PC-3 (cell line): ENCODE measurements around the gene MAGEA11. TPM values are rescaled to one million over a fixed set of nuclear protein-coding genes. Genes with fewer than 3 reads are reported as not detected.

Experiments
- ATAC-seq: fragments of 200-7000 bp; cut with Tn5 transposase; 2 replicates; pipeline ENCODE4 v1.9.1; 2020; ENCODE audit warnings: mild to moderate bottlenecking, moderate library complexity
- BruUV-seq: library from RNA; stranded (reverse); fragments of 400-500 nt; replicated peaks from 2 replicates; lab custom pipeline; 2021; lab: Mats Ljungman, UMichigan
- CTCF ChIA-PET: fragments of 300-600 bp; sonication (Branson Sonifier 250); formaldehyde crosslinking; loops from one replicate; lab custom pipeline; 2022; ENCODE audit warnings: antibody characterized with exemption; lab: Charles Lee
- POLR2A ChIA-PET: fragments of 300-600 bp; sonication (Branson Sonifier 250); formaldehyde crosslinking; loops from one replicate; lab custom pipeline; 2022; ENCODE audit warnings: antibody characterized with exemption; ENCODE audit not compliant: unreplicated experiment; lab: Charles Lee
- DNase-seq: peaks from one replicate; pipeline ENCODE4 v3.0.0-alpha.2; 2015
- H2AFZ ChIP-seq: fragments of 300-600 bp; sonication (generic); 2 replicates; pipeline ENCODE4 v1.6.0; 2016; ENCODE audit warnings: antibody characterized with exemption, low read length
- H3F3A ChIP-seq: fragments of 300-600 bp; sonication (generic); one replicate; pipeline ENCODE4 v1.6.0; 2017; ENCODE audit warnings: antibody characterized with exemption, low read length, control low read depth, mild to moderate bottlenecking; ENCODE audit not compliant: unreplicated experiment
- H3K27ac ChIP-seq: fragments of 300-600 bp; sonication (generic); 2 replicates; pipeline ENCODE4 v1.5.1; 2016; ENCODE audit warnings: mild to moderate bottlenecking, low read length
- H3K27me3 ChIP-seq: fragments of 300-600 bp; sonication (generic); 2 replicates; pipeline ENCODE4 v1.6.1; 2016; ENCODE audit warnings: low read length, mixed read lengths
- H3K36me3 ChIP-seq: fragments of 300-600 bp; sonication (generic); 2 replicates; pipeline ENCODE4 v1.6.1; 2016; ENCODE audit warnings: low read depth, mixed run types, low read length, mixed read lengths
- H3K4me1 ChIP-seq: fragments of 300-600 bp; sonication (generic); 2 replicates; pipeline ENCODE4 v1.5.1; 2016; ENCODE audit warnings: low read length; ENCODE audit not compliant: insufficient read depth
- H3K4me2 ChIP-seq: fragments of 300-600 bp; sonication (generic); 2 replicates; pipeline ENCODE4 v1.6.0; 2016; ENCODE audit warnings: low read length
- H3K4me3 ChIP-seq: fragments of 300-600 bp; sonication (generic); 2 replicates; pipeline ENCODE4 v1.5.1; 2016; ENCODE audit warnings: mild to moderate bottlenecking, low read length, mixed read lengths
- H3K79me2 ChIP-seq: fragments of 300-600 bp; sonication (generic); 2 replicates; pipeline ENCODE4 v1.6.1; 2017; ENCODE audit warnings: low read length, mixed read lengths
- H3K9ac ChIP-seq: fragments of 300-600 bp; sonication (generic); 2 replicates; pipeline ENCODE4 v1.6.0; 2016; ENCODE audit warnings: mild to moderate bottlenecking, low read length
- H3K9me2 ChIP-seq: fragments of 300-600 bp; sonication (generic); replicated peaks from 2 replicates; pipeline ENCODE4 v1.6.1; 2016; ENCODE audit warnings: mixed run types, low read length, mixed read lengths
- H3K9me3 ChIP-seq: fragments of 300-600 bp; sonication (generic); 2 replicates; pipeline ENCODE4 v1.6.1; 2016; ENCODE audit warnings: low read length, mixed read lengths
- H4K20me1 ChIP-seq: fragments of 300-600 bp; sonication (generic); 2 replicates; pipeline ENCODE4 v1.6.1; 2016; ENCODE audit warnings: low read length, mixed read lengths
- EZH2 ChIP-seq: fragments of 300-600 bp; sonication (generic); IDR thresholded peaks from one replicate; pipeline ENCODE4 v1.6.1; 2017; ENCODE audit warnings: antibody characterized with exemption, mild to moderate bottlenecking, low read length; ENCODE audit not compliant: unreplicated experiment
- EZH2phosphoT487 ChIP-seq: fragments of 300-600 bp; sonication (generic); IDR thresholded peaks from 2 replicates; pipeline ENCODE4 v1.6.1; 2018; ENCODE audit warnings: mild to moderate bottlenecking, antibody characterized with exemption, low read length, borderline replicate concordance
- intact Hi-C: fragments of 100-400 bp; cut with micrococcal nuclease; formaldehyde crosslinking; loops from 2 replicates; pipeline ENCODE4 v1.9.0; 2023
- total RNA-seq: library from RNA; depleted of rRNA; stranded (reverse); fragments of >200 nt; gene quantifications from 2 replicates; pipeline ENCODE4 v1.2.3, GENCODE V29; 2014; rRNA removed
- TF ChIP-seq, protein P1 (sequence below): fragments of 300-600 bp; sonication (generic); conservative IDR thresholded peaks from 2 replicates; pipeline ENCODE4 v1.5.1; 2017; ENCODE audit warnings: antibody characterized with exemption, low read depth, mild to moderate bottlenecking, low read length

The MAGEA11 gene
- total RNA-seq, 1 experiment from 2014 or later: not detected

GRCh38 chrX:149762696-149763614, 51.1 kb downstream of the MAGEA11 start:
- Histone ChIP-seq H3K79me2 (no peaks in the 10 kb centered on the region), H4K20me1 (no peaks in the 10 kb centered on the region), H3K4me3 (no peak overlapping the region), H3K27me3 (0 out of 2 replicates have a peak, but pooled peaks cover 4% of the 10 kb centered on the region), H3K4me2 (no peak overlapping the region), H3K9ac (no peak overlapping the region), H3K9me3 (no peaks in the 10 kb centered on the region), H3K36me3 (no peaks in the 10 kb centered on the region), H3K9me2 (no peaks in the 10 kb centered on the region), H2AFZ (no peak overlapping the region), H3F3A (no peaks in the 10 kb centered on the region), H3K4me1 (no peaks in the 10 kb centered on the region), H3K27ac (no peak overlapping the region)
- TF ChIP-seq, protein P1, sequence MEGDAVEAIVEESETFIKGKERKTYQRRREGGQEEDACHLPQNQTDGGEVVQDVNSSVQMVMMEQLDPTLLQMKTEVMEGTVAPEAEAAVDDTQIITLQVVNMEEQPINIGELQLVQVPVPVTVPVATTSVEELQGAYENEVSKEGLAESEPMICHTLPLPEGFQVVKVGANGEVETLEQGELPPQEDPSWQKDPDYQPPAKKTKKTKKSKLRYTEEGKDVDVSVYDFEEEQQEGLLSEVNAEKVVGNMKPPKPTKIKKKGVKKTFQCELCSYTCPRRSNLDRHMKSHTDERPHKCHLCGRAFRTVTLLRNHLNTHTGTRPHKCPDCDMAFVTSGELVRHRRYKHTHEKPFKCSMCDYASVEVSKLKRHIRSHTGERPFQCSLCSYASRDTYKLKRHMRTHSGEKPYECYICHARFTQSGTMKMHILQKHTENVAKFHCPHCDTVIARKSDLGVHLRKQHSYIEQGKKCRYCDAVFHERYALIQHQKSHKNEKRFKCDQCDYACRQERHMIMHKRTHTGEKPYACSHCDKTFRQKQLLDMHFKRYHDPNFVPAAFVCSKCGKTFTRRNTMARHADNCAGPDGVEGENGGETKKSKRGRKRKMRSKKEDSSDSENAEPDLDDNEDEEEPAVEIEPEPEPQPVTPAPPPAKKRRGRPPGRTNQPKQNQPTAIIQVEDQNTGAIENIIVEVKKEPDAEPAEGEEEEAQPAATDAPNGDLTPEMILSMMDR: no peak
- no peak for TF ChIP-seq EZH2phosphoT487
- TF ChIP-seq EZH2: no peak
- CTCF ChIA-PET: no interaction called here
- intact Hi-C loops: no loop called here
- no TSS peak for BruUV-seq
- POLR2A ChIA-PET: interaction anchor here (0.6 kb wide), 1 partner anchor 468 kb away, joined by 3 read pairs; no protein-coding TSS in a partner anchor
- DNase-seq (no peak), ATAC-seq (no peak)

Other genes starting within 250 kb of the MAGEA11 start
- gene IDS, start 206.8 kb upstream of the MAGEA11 start, total RNA-seq: 68.4 and 72.9 TPM in 2 replicates
- gene EOLA1, start 171.0 kb upstream of the MAGEA11 start, total RNA-seq: 21.7 and 25.9 TPM in 2 replicates
- not detected in 2 replicates for gene HSFX3, start 162.1 kb upstream of the MAGEA11 start, total RNA-seq
- gene MAGEA9B, start 124.6 kb upstream of the MAGEA11 start, total RNA-seq: not detected in 2 replicates
- gene HSFX2, start 116.7 kb upstream of the MAGEA11 start, total RNA-seq: not detected in 2 replicates
- gene TMEM185A, start 80.3 kb upstream of the MAGEA11 start, total RNA-seq: 13.1 and 14.9 TPM in 2 replicates
- gene HSFX1, start 62.0 kb downstream of the MAGEA11 start, total RNA-seq: 0.11 TPM in 1 of 2 replicates, not detected in the other
- gene MAGEA9, start 69.9 kb downstream of the MAGEA11 start, total RNA-seq: not detected in 2 replicates
- not detected in 2 replicates for gene MAGEA8, start 169.1 kb downstream of the MAGEA11 start, total RNA-seq
- not detected in 2 replicates for gene HSFX4, start 217.5 kb downstream of the MAGEA11 start, total RNA-seq
- gene EOLA2, start 226.4 kb downstream of the MAGEA11 start, total RNA-seq: 35.7 and 49.8 TPM in 2 replicates